Stimulated activated naive B cell treated with anti-CD40 and anti-IgM and Interleukin-4, amounts not matched to agents 10 μg/mL and 1 μg/mL and 100 μg/mL, for 72 hours (primary cell): ENCODE measurements around the gene SLC38A3.

ENCODE experiments used
- ATAC-seq, 2 donors: fragments of 150-1000 bp; cut with Tn5 transposase; replicated peaks; 2 replicates each; pipeline ENCODE4 v1.10.0; 2021; ENCODE audit warnings: moderate library complexity in 1 of 2
- DNase-seq: peaks from one replicate; pipeline ENCODE4 v3.0.0; 2021
- H3K27ac Mint-ChIP-seq: one replicate; pipeline ENCODE4 v1.8.0; 2022; ENCODE audit warnings: mild to moderate bottlenecking, mixed read lengths
- H3K27me3 Mint-ChIP-seq, 2 donors: one replicate each; pipeline ENCODE4 v1.8.0; 2022; ENCODE audit warnings: mixed read lengths in 2 of 2
- H3K36me3 Mint-ChIP-seq, 2 donors: one replicate each; pipeline ENCODE4 v1.8.0; 2022; ENCODE audit warnings: mixed read lengths in 2 of 2, mild to moderate bottlenecking in 1 of 2
- H3K4me1 Mint-ChIP-seq, 2 donors: one replicate each; pipeline ENCODE4 v1.8.0; 2022; ENCODE audit warnings: mixed read lengths in 2 of 2, mild to moderate bottlenecking in 1 of 2
- H3K4me3 Mint-ChIP-seq, 2 donors: one replicate each; pipeline ENCODE4 v1.8.0; 2022; ENCODE audit warnings: mild to moderate bottlenecking in 2 of 2, mixed read lengths in 2 of 2, moderate library complexity in 1 of 2
- H3K9me3 Mint-ChIP-seq, 2 donors: one replicate each; pipeline ENCODE4 v1.8.0; 2022; ENCODE audit warnings: mixed read lengths in 2 of 2, mild to moderate bottlenecking in 1 of 2

The SLC38A3 gene

GRCh38 chr3:50192689-50193141, 12.4 kb upstream of the SLC38A3 start:
- ATAC-seq (peak; percentile 72 to 77), DNase-seq (peak; percentile 67)
- no peak overlapping the region for H3K4me3 Mint-ChIP-seq
- no peaks in the 10 kb centered on the region for H3K36me3 Mint-ChIP-seq
- H3K9me3 Mint-ChIP-seq, result no peaks in the 10 kb centered on the region
- peak overlapping the region; percentile 51 for H3K27ac Mint-ChIP-seq
- H3K27me3 Mint-ChIP-seq, result peaks cover 12 to 32% of the 10 kb centered on the region in 2 donors
- peaks cover 12 to 23% of the 10 kb centered on the region in 2 donors for H3K4me1 Mint-ChIP-seq

- Mint-ChIP-seq H3K4me3 (no peak overlapping the region), H3K4me1 (peaks cover 12 to 23% of the 10 kb centered on the region in 2 donors), H3K9me3 (no peaks in the 10 kb centered on the region), H3K27ac (no peak overlapping the region), H3K36me3 (no peaks in the 10 kb centered on the region), H3K27me3 (peaks cover 12 to 32% of the 10 kb centered on the region in 2 donors)
- DNase-seq, result no peak
- no peak for ATAC-seq
Observed at GRCh38 chr3:50193286-50193685, 11.8 kb upstream of the SLC38A3 start.

GRCh38 chr3:50193746-50194127, 11.3 kb upstream of the SLC38A3 start:
- Mint-ChIP-seq H3K9me3 (no peaks in the 10 kb centered on the region), H3K4me1 (peaks cover 12 to 23% of the 10 kb centered on the region in 2 donors)
- no peak for DNase-seq

GRCh38 chr3:50194128-50194902, 10.8 kb upstream of the SLC38A3 start:
- Mint-ChIP-seq H3K36me3 (no peaks in the 10 kb centered on the region), H3K4me3 (peak overlapping the region in 1 of 2 donors; percentile 30), H3K27me3 (peaks cover 16 to 39% of the 10 kb centered on the region in 2 donors), H3K27ac (no peak overlapping the region), H3K9me3 (no peaks in the 10 kb centered on the region), H3K4me1 (peaks cover 11 to 23% of the 10 kb centered on the region in 2 donors)
- DNase-seq (peak; percentile 62), ATAC-seq (peak; percentile 67 to 71)

More at GRCh38 chr3:50193746-50194127, 11.3 kb upstream of the SLC38A3 start:
- H3K4me3 Mint-ChIP-seq, result no peak overlapping the region
- peaks cover 12 to 36% of the 10 kb centered on the region in 2 donors for H3K27me3 Mint-ChIP-seq
- no peak overlapping the region for H3K27ac Mint-ChIP-seq
- no peaks in the 10 kb centered on the region for H3K36me3 Mint-ChIP-seq
- no peak for ATAC-seq

GRCh38 chr3:50194903-50195500, 10.1 kb upstream of the SLC38A3 start:
- Mint-ChIP-seq H3K27ac (no peak overlapping the region), H3K27me3 (peaks cover 16 to 39% of the 10 kb centered on the region in 2 donors), H3K4me1 (peaks cover 10 to 23% of the 10 kb centered on the region in 2 donors), H3K4me3 (peak overlapping the region; percentile 30 to 32), H3K36me3 (no peaks in the 10 kb centered on the region), H3K9me3 (no peaks in the 10 kb centered on the region)
- DNase-seq (no peak), ATAC-seq (peak; percentile 44 to 45)

GRCh38 chr3:50195501-50196252, 9.4 kb upstream of the SLC38A3 start:
- Mint-ChIP-seq H3K36me3 (no peaks in the 10 kb centered on the region), H3K27me3 (peaks cover 17 to 41% of the 10 kb centered on the region in 2 donors), H3K4me3 (no peak overlapping the region), H3K9me3 (no peaks in the 10 kb centered on the region), H3K4me1 (peaks cover 10 to 23% of the 10 kb centered on the region in 2 donors), H3K27ac (no peak overlapping the region)
- ATAC-seq (no peak), DNase-seq (no peak)

GRCh38 chr3:50196253-50196801, 8.7 kb upstream of the SLC38A3 start:
- Mint-ChIP-seq H3K9me3 (no peaks in the 10 kb centered on the region), H3K4me3 (no peak overlapping the region), H3K27ac (no peak overlapping the region), H3K36me3 (no peaks in the 10 kb centered on the region), H3K27me3 (peaks cover 24 to 43% of the 10 kb centered on the region in 2 donors), H3K4me1 (peaks cover 7 to 23% of the 10 kb centered on the region in 2 donors)
- no peak for DNase-seq
- no peak for ATAC-seq

- H3K9me3 Mint-ChIP-seq, result no peaks in the 10 kb centered on the region
- no peaks in the 10 kb centered on the region for H3K36me3 Mint-ChIP-seq
- no peak overlapping the region for H3K27ac Mint-ChIP-seq
- H3K4me1 Mint-ChIP-seq, result peaks cover 5% of the 10 kb centered on the region in 2 donors
- no peak for DNase-seq
- H3K27me3 Mint-ChIP-seq, result peaks cover 42 to 62% of the 10 kb centered on the region in 2 donors
- H3K4me3 Mint-ChIP-seq, result no peak overlapping the region
- no peak for ATAC-seq
Observed at GRCh38 chr3:50201573-50202315, 3.3 kb upstream of the SLC38A3 start.

- Mint-ChIP-seq H3K9me3 (no peaks in the 10 kb centered on the region), H3K27me3 (peaks cover 45 to 68% of the 10 kb centered on the region in 2 donors), H3K27ac (no peak overlapping the region), H3K4me3 (no peak overlapping the region), H3K4me1 (peaks cover 5% of the 10 kb centered on the region in 2 donors), H3K36me3 (no peaks in the 10 kb centered on the region)
- ATAC-seq, result no peak
- DNase-seq, result no peak
Observed at GRCh38 chr3:50202353-50203112, 2.5 kb upstream of the SLC38A3 start.

- Mint-ChIP-seq H3K36me3 (no peaks in the 10 kb centered on the region), H3K9me3 (no peaks in the 10 kb centered on the region), H3K4me3 (no peak overlapping the region), H3K4me1 (peaks cover 5% of the 10 kb centered on the region in 2 donors), H3K27me3 (peaks cover 46 to 74% of the 10 kb centered on the region in 2 donors), H3K27ac (no peak overlapping the region)
- ATAC-seq, result no peak
- no peak for DNase-seq
Observed at GRCh38 chr3:50203113-50203808, 1.8 kb upstream of the SLC38A3 start.

GRCh38 chr3:50203809-50204803, 965 bp upstream of the SLC38A3 start:
- Mint-ChIP-seq H3K27me3 (peaks cover 51 to 73% of the 10 kb centered on the region in 2 donors), H3K36me3 (no peaks in the 10 kb centered on the region), H3K4me3 (no peak overlapping the region), H3K9me3 (no peaks in the 10 kb centered on the region), H3K27ac (no peak overlapping the region), H3K4me1 (peaks cover 5% of the 10 kb centered on the region in 2 donors)
- no peak for DNase-seq
- no peak for ATAC-seq
